ENCODE data around the gene SIM1.

Gene SIM1

DNA sequence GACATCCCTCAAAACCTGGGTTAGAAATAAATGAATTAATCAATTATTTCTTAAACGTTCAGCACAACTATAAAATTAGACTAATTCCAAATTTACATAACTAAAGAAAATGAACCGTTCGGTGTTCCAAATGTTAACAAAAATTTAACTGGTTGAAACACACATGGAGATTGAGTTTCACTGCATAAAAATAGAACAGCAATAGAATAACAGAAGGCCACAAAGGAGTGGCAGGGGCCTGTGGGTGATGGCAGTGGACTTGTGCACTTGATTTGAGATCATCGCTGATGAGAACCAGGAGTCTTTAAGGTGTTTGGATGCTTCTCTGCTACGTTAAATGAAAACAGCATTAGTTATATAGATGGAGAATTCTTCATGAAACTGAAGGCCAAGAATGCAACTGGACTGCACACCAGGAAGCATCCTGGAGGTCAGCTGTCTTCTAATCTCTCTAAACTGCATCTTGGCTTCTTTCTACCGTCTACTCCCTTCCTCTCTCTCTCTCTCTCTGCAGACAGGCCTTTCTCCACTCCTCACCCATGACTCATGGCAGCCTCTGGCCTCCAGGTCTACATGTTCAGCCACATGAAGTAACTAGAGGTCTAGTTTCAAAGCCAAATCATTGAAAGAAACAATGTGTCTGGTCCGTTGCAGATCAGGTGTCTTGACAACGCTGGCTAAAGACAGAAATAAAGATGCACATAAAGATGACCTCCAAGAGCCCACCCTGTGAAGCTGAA is 111.3 kb downstream of the SIM1 start:
- DNase-seq (ENCODE audit: low read depth): no peak

- no peak for DNase-seq (ENCODE audit: low read depth)
Observed at GRCh38 chr6:100350139-100350538, 114.6 kb downstream of the SIM1 start.

GRCh38 chr6:100349366-100349765 is 115.4 kb downstream of the SIM1 start:
- DNase-seq (ENCODE audit: low read depth): no peak

GRCh38 chr6:100347901-100348550 is 116.7 kb downstream of the SIM1 start:
- DNase-seq (ENCODE audit: low read depth): no peak

DNA sequence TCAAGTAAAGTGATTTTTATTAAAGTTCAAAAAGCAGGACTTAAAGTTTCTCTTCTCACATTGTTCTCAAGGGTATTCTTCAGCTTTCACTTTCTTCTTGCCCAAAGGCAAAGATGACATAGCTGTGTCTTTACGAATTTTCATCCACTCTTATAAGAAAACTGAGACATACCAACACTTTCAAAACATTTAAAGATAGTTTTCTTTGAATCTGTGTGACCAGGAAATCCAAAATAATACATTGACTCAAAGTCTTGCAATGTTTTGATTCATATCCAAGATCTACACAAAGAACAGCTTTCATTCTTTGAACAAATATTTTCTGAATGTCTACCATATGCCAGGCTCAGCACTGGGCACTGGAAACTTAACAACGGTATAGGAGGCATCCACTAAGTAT is 117.9 kb downstream of the SIM1 start:
- DNase-seq (ENCODE audit: low read depth): no peak

DNA sequence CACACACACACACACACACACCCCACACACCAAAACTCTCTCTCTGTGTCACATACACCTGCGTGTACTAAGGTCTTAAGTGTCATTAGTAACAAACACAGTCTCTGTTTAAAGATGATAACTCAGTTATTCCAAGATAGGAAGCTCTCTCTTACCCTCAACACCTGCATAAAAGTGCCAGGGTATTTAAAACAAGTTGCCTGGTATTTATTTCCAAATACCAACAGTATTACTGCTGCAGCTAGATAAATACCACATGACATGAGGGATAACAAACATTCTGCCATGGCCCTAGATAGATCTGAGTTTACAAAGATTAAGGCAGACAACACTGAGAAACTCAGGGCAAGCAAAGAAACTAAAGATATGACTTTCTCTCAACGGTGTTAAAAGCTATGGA is 118.5 kb downstream of the SIM1 start:
- DNase-seq (ENCODE audit: low read depth): no peak

DNA sequence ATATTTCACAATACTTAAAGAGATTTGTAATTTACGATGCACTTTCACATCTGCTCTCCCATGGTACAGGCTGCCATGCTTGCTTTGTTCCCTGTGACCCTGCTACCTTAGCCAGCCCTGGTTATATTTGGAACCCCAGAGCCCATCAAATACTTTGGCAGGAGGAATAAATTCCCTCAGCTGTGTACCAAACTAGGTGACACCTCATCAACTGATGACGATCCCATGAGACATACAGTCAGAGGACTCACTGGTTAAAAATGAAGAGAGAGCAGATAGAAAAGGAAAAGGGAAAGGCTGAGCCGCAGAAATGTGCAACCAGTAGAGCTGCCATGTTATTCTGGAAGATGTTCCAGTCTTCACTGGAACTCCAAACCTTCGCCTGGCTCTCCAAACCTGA is 120.0 kb downstream of the SIM1 start:
- DNase-seq (ENCODE audit: low read depth): no peak

DNA sequence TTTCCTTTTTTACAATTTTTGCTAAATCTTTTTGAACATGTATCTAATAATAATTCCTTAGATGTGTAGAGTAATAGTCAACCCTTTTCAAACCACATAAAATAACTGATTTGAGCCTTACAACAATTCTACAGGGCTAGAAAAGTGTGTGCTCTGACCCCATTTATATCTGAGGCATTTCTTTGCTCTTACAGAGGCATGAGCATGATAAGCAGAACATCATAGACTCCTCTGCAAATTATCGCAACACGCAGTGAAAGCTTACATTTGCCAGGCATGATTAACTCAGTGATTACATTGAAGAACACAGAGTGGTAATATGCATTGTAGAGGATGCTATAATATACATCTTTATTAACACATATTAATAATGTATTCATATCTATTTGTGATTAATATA is 120.4 kb downstream of the SIM1 start:
- no peak for DNase-seq (ENCODE audit: low read depth)

DNA sequence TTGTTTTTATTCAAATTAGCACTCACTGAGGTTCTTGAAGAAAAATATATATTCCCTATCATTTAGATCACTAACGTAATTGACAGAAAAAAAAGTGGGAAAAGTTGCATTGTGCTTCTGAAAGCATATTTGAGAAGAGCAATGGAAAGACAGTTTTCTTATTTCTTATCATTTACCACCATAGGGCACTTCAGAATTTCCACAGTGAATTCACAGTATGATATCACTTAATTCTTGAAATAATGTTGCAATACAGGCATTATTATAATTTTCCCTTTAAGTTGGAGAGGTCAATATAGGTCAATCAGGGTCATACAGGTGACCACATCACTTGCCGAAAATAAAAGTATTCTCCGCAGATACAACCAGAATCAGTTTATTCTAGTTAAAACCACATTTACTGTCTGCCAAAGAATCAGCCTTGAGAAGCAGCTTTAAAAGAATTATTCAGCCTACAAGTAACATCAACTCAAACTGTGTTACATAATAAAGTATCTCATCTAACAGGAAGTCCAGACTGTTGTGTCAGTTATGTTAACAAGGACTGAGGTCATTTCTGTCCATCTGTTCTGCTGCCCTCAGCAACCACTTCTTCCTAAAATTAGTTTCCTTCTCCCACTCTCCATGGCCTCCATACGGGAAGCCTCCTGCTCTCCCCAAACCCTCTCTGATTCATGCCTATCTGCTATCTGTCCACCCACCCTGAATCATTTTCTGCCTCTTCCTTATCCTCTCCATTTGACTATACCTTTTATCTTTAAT is 121.2 kb downstream of the SIM1 start:
- no peak for DNase-seq (ENCODE audit: low read depth)

- no peak for DNase-seq (ENCODE audit: low read depth)
Observed at GRCh38 chr6:100342830-100343229, 121.9 kb downstream of the SIM1 start.

- no peak for DNase-seq (ENCODE audit: low read depth)
Observed at GRCh38 chr6:100339574-100340255, 125.0 kb downstream of the SIM1 start.

DNA sequence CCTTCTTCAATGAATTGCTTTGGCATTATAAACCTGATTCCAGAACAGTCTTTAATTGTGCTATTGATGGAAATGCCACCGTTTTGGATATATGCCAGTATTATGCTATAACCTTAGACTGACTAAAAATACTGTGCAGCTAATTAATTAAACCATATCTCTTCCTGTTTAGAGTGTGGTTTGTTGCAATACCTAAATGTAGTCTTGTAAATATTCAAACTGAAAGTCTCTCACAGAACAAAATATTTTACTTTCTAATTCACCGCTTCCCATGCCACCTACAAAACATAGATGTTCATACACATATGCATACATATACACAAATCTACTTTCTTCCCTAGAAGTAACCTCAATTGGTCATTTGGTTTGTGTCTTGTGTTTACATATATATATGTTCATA is 126.6 kb downstream of the SIM1 start:
- no peak for DNase-seq (ENCODE audit: low read depth)

DNA sequence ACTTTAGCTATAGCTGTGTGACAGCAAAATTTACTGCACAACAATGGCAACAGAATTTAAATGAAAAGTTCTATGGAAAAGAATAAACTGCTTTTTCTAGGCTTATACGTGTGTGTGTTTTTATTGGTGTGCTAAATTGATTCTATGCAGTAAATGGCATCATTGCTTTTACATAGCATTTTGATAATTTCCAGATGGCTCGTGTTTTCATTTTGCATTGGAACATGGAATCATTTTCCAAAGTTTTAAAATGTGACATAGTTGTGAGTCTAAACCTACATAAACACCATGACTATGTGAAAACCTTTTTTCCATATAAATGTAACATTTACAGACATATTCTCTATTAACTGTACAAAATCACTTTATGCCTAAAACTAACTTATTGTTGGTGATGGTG is 127.8 kb downstream of the SIM1 start:
- DNase-seq (ENCODE audit: low read depth): no peak

DNA sequence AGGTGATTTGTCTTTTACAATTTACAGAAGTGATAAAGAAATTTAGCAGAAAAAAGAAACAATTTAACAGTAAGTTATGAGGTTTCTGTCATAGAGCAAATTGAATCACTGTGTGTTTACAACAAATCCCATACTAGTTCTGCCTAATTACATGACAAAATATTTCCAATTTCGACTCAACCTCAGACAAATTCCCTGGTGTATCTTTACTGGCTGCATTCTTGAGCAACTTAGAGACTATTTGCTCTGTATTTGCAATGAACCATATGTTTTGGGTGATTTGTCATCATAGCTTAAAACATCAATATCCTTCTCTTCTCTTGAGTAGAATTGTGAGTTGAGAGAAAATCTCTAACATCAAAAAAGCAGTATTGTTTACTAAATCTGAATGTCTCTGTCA is 128.7 kb downstream of the SIM1 start:
- DNase-seq (ENCODE audit: low read depth): no peak

Measured in activated T-cell treated with anti-CD3 and anti-CD28 coated beads for 1 hour (primary cell).